ENCODE measurements around the gene RAPGEF3.
A peak's percentile ranks its signal among the peaks of the same experiment; 100 is the strongest.

RAPGEF3 gene

GRCh38 chr12:47768323-47768811, 9.7 kb upstream of the RAPGEF3 start:
- H3K4me1 Mint-ChIP-seq, result peaks cover 25% of the 10 kb centered on the region
- no peak for TF ChIP-seq CTCF (IDR thresholded peaks at IDR 0.05)
- no peaks in the 10 kb centered on the region for H3K36me3 Mint-ChIP-seq (ENCODE audit: low read depth)
- no peak overlapping the region for H3K4me3 Mint-ChIP-seq
- H3K9me3 Mint-ChIP-seq, result no peaks in the 10 kb centered on the region
- H3K27ac Mint-ChIP-seq, result no peak overlapping the region
- peaks cover 14% of the 10 kb centered on the region for H3K27me3 Mint-ChIP-seq (ENCODE audit: low read depth, poor library complexity)
- no peak for DNase-seq

- no peak overlapping the region for H3K27ac Mint-ChIP-seq
- TF ChIP-seq CTCF (IDR thresholded peaks at IDR 0.05), result peak; percentile 42
- H3K4me1 Mint-ChIP-seq, result peaks cover 31% of the 10 kb centered on the region
- no peak overlapping the region for H3K4me3 Mint-ChIP-seq
- H3K36me3 Mint-ChIP-seq (ENCODE audit: low read depth), result no peaks in the 10 kb centered on the region
- H3K27me3 Mint-ChIP-seq (ENCODE audit: low read depth, poor library complexity), result peaks cover 10% of the 10 kb centered on the region
- peak; percentile 30 for DNase-seq
- no peaks in the 10 kb centered on the region for H3K9me3 Mint-ChIP-seq
Observed at GRCh38 chr12:47767216-47767724, 8.6 kb upstream of the RAPGEF3 start.

- Mint-ChIP-seq H3K4me3 (no peak overlapping the region), H3K36me3 (ENCODE audit: low read depth) (no peaks in the 10 kb centered on the region), H3K4me1 (peaks cover 34% of the 10 kb centered on the region), H3K27me3 (ENCODE audit: low read depth, poor library complexity) (peaks cover 7% of the 10 kb centered on the region), H3K27ac (no peak overlapping the region), H3K9me3 (no peaks in the 10 kb centered on the region)
- no peak for TF ChIP-seq CTCF (IDR thresholded peaks at IDR 0.05)
- DNase-seq, result no peak
Observed at GRCh38 chr12:47766502-47767215, 8.0 kb upstream of the RAPGEF3 start.

- TF ChIP-seq CTCF (IDR thresholded peaks at IDR 0.05), result no peak
Observed at GRCh38 chr12:47763481-47764346, 5.0 kb upstream of the RAPGEF3 start.

DNA sequence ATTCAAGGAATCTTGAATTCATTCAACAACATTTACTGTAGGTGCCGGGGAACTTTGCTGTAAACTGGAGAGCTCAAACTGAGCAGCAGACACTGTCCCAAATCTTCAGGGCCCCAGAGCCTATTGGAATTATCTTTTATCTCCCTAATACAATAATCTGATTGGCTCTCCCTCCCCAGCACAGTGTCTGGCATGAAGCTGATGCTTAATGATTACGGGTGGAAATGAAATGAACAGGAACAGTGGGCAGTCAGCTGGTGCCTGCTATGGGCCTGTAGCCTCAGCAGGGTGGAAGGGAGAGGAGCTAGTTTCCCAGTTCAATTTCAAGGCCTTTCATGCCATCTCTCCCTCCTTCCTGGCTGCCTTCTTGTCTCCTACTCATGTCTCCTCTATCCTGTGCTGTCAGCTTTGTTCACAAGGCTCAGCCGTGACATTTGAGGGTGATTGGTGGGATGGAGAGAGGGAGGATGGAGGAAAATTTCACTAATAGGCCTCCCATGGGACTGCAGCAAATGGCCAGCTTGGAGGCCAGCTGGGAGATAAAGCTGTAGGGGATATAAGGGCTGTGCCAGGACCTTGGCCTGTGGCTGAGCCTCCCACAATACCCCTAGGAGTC, 4.3 kb upstream of the RAPGEF3 start:
- no peak for TF ChIP-seq CTCF (IDR thresholded peaks at IDR 0.05)
- Mint-ChIP-seq H3K27me3 (ENCODE audit: low read depth, poor library complexity) (peaks cover 10% of the 10 kb centered on the region), H3K4me1 (peaks cover 59% of the 10 kb centered on the region), H3K9me3 (no peaks in the 10 kb centered on the region), H3K27ac (no peak overlapping the region), H3K4me3 (no peak overlapping the region), H3K36me3 (ENCODE audit: low read depth) (no peaks in the 10 kb centered on the region)
- DNase-seq, result no peak

More at GRCh38 chr12:47763481-47764346, 5.0 kb upstream of the RAPGEF3 start:
- peaks cover 53% of the 10 kb centered on the region for H3K4me1 Mint-ChIP-seq
- DNase-seq, result peak; percentile 26
- no peaks in the 10 kb centered on the region for H3K36me3 Mint-ChIP-seq (ENCODE audit: low read depth)
- H3K9me3 Mint-ChIP-seq, result no peaks in the 10 kb centered on the region
- H3K27me3 Mint-ChIP-seq (ENCODE audit: low read depth, poor library complexity), result peaks cover 10% of the 10 kb centered on the region
- H3K27ac Mint-ChIP-seq, result peak overlapping the region; percentile 84
- H3K4me3 Mint-ChIP-seq, result no peak overlapping the region

All from nephron progenitor cell (in vitro differentiated cells).